ENCODE data around the gene SMC4. TPM values are rescaled to one million over a fixed set of nuclear protein-coding genes. Genes with fewer than 3 reads are reported as not detected.

Gene SMC4
- total and polyA plus RNA-seq, 2 of the 13 experiments (the other 11 are each of a cell fraction or from before 2014, with no cell fraction given) = 19.2 to 74.3 TPM

GRCh38 chr3:160475153-160475552 is 75.7 kb downstream of the SMC4 start:
- FAIRE-seq (no peak), ATAC-seq (no peak), DNase-seq (ENCODE audit: low spot score) (no peak)
- POLR2A ChIA-PET = no interaction called here
- Histone ChIP-seq H3K9me3 (ENCODE audit: low read length) (peaks cover 17% of the 10 kb centered on the region), H3K4me3 (replicated peaks in 1 of 3; ENCODE audit: insufficient read depth in 1 of 3, low read depth in 2 of 3, low read length in 3 of 3) (no peak overlapping the region), H3K4me1 (ENCODE audit: insufficient read depth, low read length) (no peaks in the 10 kb centered on the region), H2AFZ (ENCODE audit: low read length) (no peak overlapping the region), H3K9ac (ENCODE audit: insufficient read depth, low read depth, low read length) (no peak overlapping the region), H4K20me1 (ENCODE audit: insufficient read depth, low read length) (no peaks in the 10 kb centered on the region), H3K27me3 (ENCODE audit: control insufficient read depth in 1 of 2, insufficient read depth in 2 of 2, low read length in 2 of 2) (no peaks in the 10 kb centered on the region), H3K36me3 (replicated peaks in 1 of 2; ENCODE audit: control insufficient read depth in 1 of 2, insufficient read depth in 2 of 2, low read length in 2 of 2) (no peaks in the 10 kb centered on the region), H3K4me2 (ENCODE audit: low read depth, low read length) (no peak overlapping the region), H3K27ac (ENCODE audit: extremely low read length, insufficient read depth, low read length) (no peak overlapping the region), H3K79me2 (ENCODE audit: insufficient read depth, low read length) (no peaks in the 10 kb centered on the region)
- CTCF ChIA-PET (ENCODE audit: low intra/inter-chr PET ratio, low total read pairs) = no interaction called here
- TF ChIP-seq ZNF674 (CRISPR knock-in tag; IDR thresholded peaks at IDR 0.05; ENCODE audit: low read depth) = no peak
- peak; percentile 86 for TF ChIP-seq MAFF (IDR thresholded peaks at IDR 0.05; ENCODE audit: low read depth, low read length)
- no peak for TF ChIP-seq CHCHD3 (CRISPR knock-in tag; IDR thresholded peaks at IDR 0.05)
- peak; percentile 76 to 94 for TF ChIP-seq MAFK (conservative IDR thresholded peaks at IDR 0.05 in 1 of 2, IDR thresholded peaks at IDR 0.05 in 1 of 2; ENCODE audit: low read length in 2 of 2)
- no peak for TF ChIP-seq FOXJ3 (CRISPR knock-in tag; IDR thresholded peaks at IDR 0.05; ENCODE audit: borderline replicate concordance)
- TF ChIP-seq CEBPG (CRISPR knock-in tag; IDR thresholded peaks at IDR 0.05) = no peak
- TF ChIP-seq SP5 (CRISPR knock-in tag; IDR thresholded peaks at IDR 0.05; ENCODE audit: borderline replicate concordance, low read depth) = no peak
- TF ChIP-seq HIVEP1 (CRISPR knock-in tag; IDR thresholded peaks at IDR 0.05) = no peak
- BruUV-seq (replicated peaks) = no TSS peak
- in situ Hi-C loops (cut with HindIII; ENCODE audit: extremely low pct_ligation_motif_present, low pct_unique_long_range_greater_than_20kb) (no loop called here), intact Hi-C loops (cut with micrococcal nuclease; ENCODE audit: unreplicated experiment) (no loop called here)
- WGBS (ENCODE audit: low lambda C conversion rate) = 44% methylated on average over 2 of the region's 2 CpGs

- Histone ChIP-seq H3K9ac (ENCODE audit: insufficient read depth, low read depth, low read length) (no peak overlapping the region), H3K4me3 (replicated peaks in 1 of 3; ENCODE audit: insufficient read depth in 1 of 3, low read depth in 2 of 3, low read length in 3 of 3) (no peak overlapping the region), H3K79me2 (ENCODE audit: insufficient read depth, low read length) (no peaks in the 10 kb centered on the region), H4K20me1 (ENCODE audit: insufficient read depth, low read length) (no peaks in the 10 kb centered on the region), H3K27me3 (ENCODE audit: control insufficient read depth in 1 of 2, insufficient read depth in 2 of 2, low read length in 2 of 2) (no peaks in the 10 kb centered on the region), H3K27ac (ENCODE audit: extremely low read length, insufficient read depth, low read length) (no peak overlapping the region), H3K4me1 (ENCODE audit: insufficient read depth, low read length) (no peaks in the 10 kb centered on the region), H3K9me3 (ENCODE audit: low read length) (peaks cover 9% of the 10 kb centered on the region), H3K36me3 (replicated peaks in 1 of 2; ENCODE audit: control insufficient read depth in 1 of 2, insufficient read depth in 2 of 2, low read length in 2 of 2) (no peaks in the 10 kb centered on the region), H3K4me2 (ENCODE audit: low read depth, low read length) (no peak overlapping the region), H2AFZ (ENCODE audit: low read length) (no peak overlapping the region)
- BruUV-seq (replicated peaks) = no TSS peak
- no peak for FAIRE-seq
- intact Hi-C loops (cut with micrococcal nuclease; ENCODE audit: unreplicated experiment) (no loop called here), in situ Hi-C loops (cut with HindIII; ENCODE audit: extremely low pct_ligation_motif_present, low pct_unique_long_range_greater_than_20kb) (no loop called here)
- no peak for DNase-seq (ENCODE audit: low spot score)
- POLR2A ChIA-PET = no interaction called here
- ATAC-seq = no peak
- CTCF ChIA-PET (ENCODE audit: low intra/inter-chr PET ratio, low total read pairs) = no interaction called here
- WGBS (ENCODE audit: low lambda C conversion rate) = 71% methylated on average over 2 of the region's 2 CpGs
- TF ChIP-seq ZBTB3 (CRISPR knock-in tag; IDR thresholded peaks at IDR 0.05; ENCODE audit: borderline replicate concordance, low read depth) = no peak
- no peak for TF ChIP-seq PHB2 (IDR thresholded peaks at IDR 0.05; ENCODE audit: partially characterized antibody)
Observed at GRCh38 chr3:160475884-160476283, 76.4 kb downstream of the SMC4 start.
